DND-41 (cell line): ENCODE data around the gene MRM3.

ENCODE experiments used
- CTCF ChIP-seq: IDR thresholded peaks from 2 replicates; pipeline ENCODE4 v1.5.1; 2012; ENCODE audit warnings: borderline replicate concordance, low read length, moderate library complexity, mild to moderate bottlenecking; ENCODE audit not compliant: poor library complexity, severe bottlenecking; ENCODE audit errors: extremely low read depth
- EZH2 ChIP-seq: IDR thresholded peaks from 3 replicates; pipeline ENCODE4 v1.6.1; 2012; ENCODE audit warnings: borderline replicate concordance, low read depth, mild to moderate bottlenecking, moderate library complexity, low read length, inconsistent platforms; ENCODE audit not compliant: severe bottlenecking

- no peak for TF ChIP-seq CTCF
- TF ChIP-seq EZH2: no peak
These were observed 20.3 kb downstream of the MRM3 start for GRCh38 chr17:802481-802880.
